H1 (cell line): ENCODE results near the gene FAM53A. TPM values are rescaled to one million over a fixed set of nuclear protein-coding genes. Genes with fewer than 3 reads are reported as not detected.

Experiments used
- CTCF ChIA-PET: fragments of 300-600 bp; sonication (Branson Sonifier 250); formaldehyde crosslinking; loops from one replicate; lab custom pipeline; 2021; ENCODE audit not compliant: partially characterized antibody; lab: Charles Lee
- POLR2A ChIA-PET: fragments of 300-600 bp; sonication (Branson Sonifier 250); formaldehyde crosslinking; loops from one replicate; lab custom pipeline; 2021; ENCODE audit warnings: inconsistent platforms; ENCODE audit not compliant: partially characterized antibody; lab: Charles Lee
- DNase-seq, 2 experiments: peaks; one replicate each; pipeline versions ENCODE4 v3.0.0 to v3.0.0-alpha.2; 2010 to 2022; ENCODE audit warnings: low spot score in 2 of 2, low read depth in 1 of 2, mixed read lengths in 1 of 2
- FAIRE-seq: peaks from 2 replicates; lab custom pipeline; 2011; peaks lifted over from hg19 to GRCh38; lab: Jason Lieb, UNC
- H2AFZ ChIP-seq: 2 replicates; pipeline ENCODE4 v1.8.1; 2012; ENCODE audit warnings: low read length, inconsistent platforms
- H2AK5ac ChIP-seq: 2 replicates; pipeline ENCODE4 v1.6.1; 2013; ENCODE audit warnings: low read depth, low read length
- H2BK120ac ChIP-seq: replicated peaks from 2 replicates; pipeline ENCODE3; 2013; ENCODE audit warnings: low read depth, low read length, inconsistent platforms
- H2BK12ac ChIP-seq: 2 replicates; pipeline ENCODE4 v1.6.1; 2013; ENCODE audit warnings: low read depth, low read length
- H2BK15ac ChIP-seq: 2 replicates; pipeline ENCODE4 v1.6.1; 2013; ENCODE audit warnings: low read length
- H2BK20ac ChIP-seq: 2 replicates; pipeline ENCODE4 v1.6.1; 2013; ENCODE audit warnings: low read length
- H2BK5ac ChIP-seq: 2 replicates; pipeline ENCODE4 v1.6.1; 2013; ENCODE audit warnings: low read depth, low read length
- H3K14ac ChIP-seq: 2 replicates; pipeline ENCODE4 v1.6.1; 2013; ENCODE audit warnings: inconsistent platforms; ENCODE audit not compliant: insufficient read length
- H3K18ac ChIP-seq: 2 replicates; pipeline ENCODE4 v1.6.1; 2013; ENCODE audit warnings: low read length; ENCODE audit errors: extremely low read depth
- H3K23ac ChIP-seq: 2 replicates; pipeline ENCODE4 v1.6.1; 2013; ENCODE audit warnings: inconsistent platforms; ENCODE audit not compliant: insufficient read length
- H3K23me2 ChIP-seq: 2 replicates; pipeline ENCODE4 v1.6.1; 2013; ENCODE audit warnings: low read depth, low read length
- H3K27ac ChIP-seq: 2 replicates; pipeline ENCODE4 v1.6.1; 2011; ENCODE audit warnings: low read depth, low read length, inconsistent platforms
- H3K27me3 ChIP-seq, 4 experiments: replicated peaks in 1 of 4; 1 replicate in 1 of 4; 2 replicates in 3 of 4; pipeline versions ENCODE4 v1.6.1 to v1.8.1; 2011 to 2013; ENCODE audit warnings: low read length in 3 of 4, mild to moderate bottlenecking in 3 of 4, inconsistent platforms in 2 of 4, mixed read lengths in 2 of 4, moderate library complexity in 1 of 4; ENCODE audit not compliant: control insufficient read depth in 3 of 4, insufficient read depth in 3 of 4; ENCODE audit errors: extremely low read depth in 1 of 4
- H3K36me3 ChIP-seq, 4 experiments: 2 replicates each; pipeline versions ENCODE4 v1.6.1 to v1.8.1; 2011 to 2013; ENCODE audit warnings: mild to moderate bottlenecking in 4 of 4, low read length in 3 of 4, moderate library complexity in 2 of 4, control low read depth in 1 of 4, inconsistent platforms in 1 of 4; ENCODE audit not compliant: insufficient read depth in 4 of 4, control insufficient read depth in 2 of 4
- H3K4ac ChIP-seq: replicated peaks from 2 replicates; pipeline ENCODE3; 2013; ENCODE audit warnings: low read length, low read depth, mixed read lengths, inconsistent platforms; ENCODE audit not compliant: insufficient read length
- H3K4me1 ChIP-seq, 4 experiments: replicated peaks in 1 of 4; 1 replicate in 1 of 4; 2 replicates in 3 of 4; pipeline versions ENCODE4 v1.6.1 to v1.8.1; 2011 to 2013; ENCODE audit warnings: low read length in 3 of 4, inconsistent platforms in 2 of 4, mixed read lengths in 1 of 4; ENCODE audit not compliant: insufficient read depth in 4 of 4, control insufficient read depth in 3 of 4
- H3K4me2 ChIP-seq, 2 experiments: 2 replicates each; pipeline versions ENCODE4 v1.6.1 to v1.8.1; 2011 to 2013; ENCODE audit warnings: low read depth in 2 of 2, low read length in 2 of 2, control low read depth in 1 of 2, inconsistent platforms in 1 of 2, mild to moderate bottlenecking in 1 of 2; ENCODE audit not compliant: insufficient read depth in 1 of 2
- H3K4me3 ChIP-seq, 4 experiments: fragments of 200-600, 300-600 bp in 1 of 4; sonication (generic), shearing (Covaris generic), sonication (Bioruptor Twin) in 1 of 4; 2 replicates each; pipeline versions ENCODE4 v1.5.1 to v1.8.1; 2011 to 2016; ENCODE audit warnings: low read length in 4 of 4, low read depth in 3 of 4, control low read depth in 2 of 4, inconsistent platforms in 2 of 4, mild to moderate bottlenecking in 2 of 4, mixed read lengths in 1 of 4, moderate library complexity in 1 of 4; ENCODE audit not compliant: insufficient read depth in 2 of 4; ENCODE audit errors: extremely low read depth in 1 of 4
- H3K56ac ChIP-seq: replicated peaks from 2 replicates; pipeline ENCODE3; 2013; ENCODE audit warnings: low read depth, mild to moderate bottlenecking, mixed read lengths, low read length, inconsistent platforms; ENCODE audit not compliant: insufficient read length
- H3K79me1 ChIP-seq: 2 replicates; pipeline ENCODE4 v1.6.1; 2013; ENCODE audit warnings: low read depth, low read length, control low read depth
- H3K79me2 ChIP-seq, 2 experiments: 2 replicates each; pipeline versions ENCODE4 v1.6.1 to v1.8.1; 2012 to 2013; ENCODE audit warnings: low read length in 2 of 2, mild to moderate bottlenecking in 2 of 2, inconsistent platforms in 1 of 2; ENCODE audit not compliant: insufficient read depth in 2 of 2, control insufficient read depth in 1 of 2
- H3K9ac ChIP-seq, 4 experiments: replicated peaks in 1 of 4; 1 replicate in 1 of 4; 2 replicates in 3 of 4; pipeline versions ENCODE4 v1.6.1 to v1.8.1; 2011 to 2013; ENCODE audit warnings: low read depth in 3 of 4, low read length in 3 of 4, control low read depth in 2 of 4, mild to moderate bottlenecking in 2 of 4, moderate library complexity in 2 of 4, inconsistent platforms in 1 of 4; ENCODE audit errors: extremely low read depth in 1 of 4
- H3K9me3 ChIP-seq, 2 experiments: 2 replicates each; pipeline versions ENCODE4 v1.6.1 to v1.8.1; 2012 to 2013; ENCODE audit warnings: mild to moderate bottlenecking in 2 of 2, moderate library complexity in 2 of 2, control low read depth in 1 of 2, inconsistent platforms in 1 of 2, low read depth in 1 of 2, low read length in 1 of 2, mixed read lengths in 1 of 2; ENCODE audit not compliant: insufficient read depth in 2 of 2
- H4K20me1 ChIP-seq, 2 experiments: replicated peaks in 1 of 2; 2 replicates each; pipeline versions ENCODE3 to v1.8.1; 2011 to 2013; ENCODE audit warnings: inconsistent platforms in 2 of 2, low read length in 2 of 2, mild to moderate bottlenecking in 1 of 2; ENCODE audit not compliant: insufficient read depth in 2 of 2, control insufficient read depth in 1 of 2
- H4K5ac ChIP-seq: 2 replicates; pipeline ENCODE4 v1.6.1; 2013; ENCODE audit warnings: low read length, low read depth, mixed read lengths, inconsistent platforms; ENCODE audit not compliant: insufficient read length
- H4K8ac ChIP-seq: 2 replicates; pipeline ENCODE4 v1.8.0; 2013; ENCODE audit warnings: mild to moderate bottlenecking, moderate library complexity, low read length, inconsistent platforms; ENCODE audit not compliant: insufficient read depth; ENCODE audit errors: extremely low read depth
- H4K91ac ChIP-seq: replicated peaks from 2 replicates; pipeline ENCODE3; 2013; ENCODE audit warnings: low read length, mixed read lengths, inconsistent platforms; ENCODE audit not compliant: insufficient read length
- ASH2L ChIP-seq: fragments of 200-600, 300-600 bp; sonication (generic); IDR thresholded peaks from one replicate; pipeline ENCODE4 v1.7.1; 2017; ENCODE audit warnings: low read length
- ATF3 ChIP-seq: IDR thresholded peaks from 2 replicates; pipeline ENCODE4 v1.6.1; 2011; ENCODE audit warnings: low read depth, mild to moderate bottlenecking, low read length; ENCODE audit not compliant: insufficient read depth
- BACH1 ChIP-seq: IDR thresholded peaks from 2 replicates; pipeline ENCODE4 v1.6.1; 2012; ENCODE audit warnings: low read length, improper control_type of control experiment
- CTBP2 ChIP-seq: IDR thresholded peaks from 2 replicates; pipeline ENCODE4 v1.7.0; 2011; ENCODE audit warnings: borderline replicate concordance, mild to moderate bottlenecking, moderate library complexity, mixed read lengths, low read length; ENCODE audit not compliant: insufficient read depth, insufficient read length
- FOSL1 ChIP-seq: IDR thresholded peaks from 2 replicates; pipeline ENCODE4 v1.6.1; 2011; ENCODE audit warnings: mild to moderate bottlenecking, low read depth, low read length, moderate library complexity; ENCODE audit not compliant: insufficient read depth
- GABPA ChIP-seq: IDR thresholded peaks from 2 replicates; pipeline ENCODE4 v1.6.1; 2011; ENCODE audit warnings: mild to moderate bottlenecking, low read length, moderate library complexity, borderline replicate concordance; ENCODE audit not compliant: insufficient read depth
- GTF2F1 ChIP-seq: IDR thresholded peaks from 2 replicates; pipeline ENCODE4 v1.6.1; 2012; ENCODE audit warnings: low read depth, low read length, improper control_type of control experiment, borderline replicate concordance
- RAD21 ChIP-seq, 2 experiments: IDR thresholded peaks in 1 of 2; conservative IDR thresholded peaks in 1 of 2; 2 replicates each; pipeline ENCODE4 v1.6.1; 2011; ENCODE audit warnings: low read depth in 2 of 2, low read length in 2 of 2, improper control_type of control experiment in 1 of 2, inconsistent platforms in 1 of 2, mild to moderate bottlenecking in 1 of 2, moderate library complexity in 1 of 2
- RXRA ChIP-seq: IDR thresholded peaks from 2 replicates; pipeline ENCODE4 v1.6.1; 2011; ENCODE audit warnings: low read depth, mild to moderate bottlenecking, low read length, moderate library complexity; ENCODE audit not compliant: insufficient read depth
- SAP30 ChIP-seq: fragments of 300-600 bp; sonication (generic); IDR thresholded peaks from 2 replicates; pipeline ENCODE4 v1.7.1; 2012; ENCODE audit warnings: low read length, moderate library complexity, mild to moderate bottlenecking, inconsistent platforms; ENCODE audit not compliant: insufficient read depth, insufficient replicate concordance
- SP1 ChIP-seq: IDR thresholded peaks from 2 replicates; pipeline ENCODE4 v1.6.1; 2011; ENCODE audit warnings: low read depth, low read length
- SP4 ChIP-seq: IDR thresholded peaks from 2 replicates; pipeline ENCODE4 v1.6.1; 2012; ENCODE audit warnings: low read length, inconsistent platforms
- WGBS, 2 experiments: shearing (Covaris generic) in 1 of 2; methylation state at CpG; one replicate each; pipeline versions ENCODE4 v1.1.6 to v1.1.7; 2013 to 2015; ENCODE audit warnings: low lambda C conversion rate in 2 of 2, mixed read lengths in 2 of 2, inconsistent platforms in 1 of 2, low coverage in 1 of 2, missing lambda C conversion rate in 1 of 2; ENCODE audit not compliant: insufficient replicate concordance in 2 of 2, insufficient coverage in 1 of 2, insufficient read length in 1 of 2; ENCODE audit errors: extremely low coverage in 1 of 2, missing lambda C conversion rate in 1 of 2; 5-methylcytosine and 5-hydroxymethylcytosine counted together
- polyA plus RNA-seq, 7 experiments: library from polyadenylated mRNA; depleted of rRNA in 3 of 7; stranded (reverse) in 5 of 7; unstranded in 2 of 7; fragments of >200 nt in 5 of 7; fragments of 200-250 nt in 2 of 7; gene quantifications; 1 replicate in 5 of 7; 2 replicates in 1 of 7; 4 replicates in 1 of 7; pipeline versions ENCODE4 v1.2.1 to v1.2.3, GENCODE V29; 2011 to 2013; ENCODE audit warnings: missing spikeins in 2 of 7, mixed read lengths in 2 of 7
- total RNA-seq: library from RNA; stranded (reverse); fragmentation: NEBNext Ultra II Directional; extraction: Animal tissue kit (Norgen Biotek cat#: 25700); gene quantifications from 2 replicates; pipeline ENCODE4 v1.2.1, GENCODE V29; 2021

Gene FAM53A
- total and polyA plus RNA-seq, 2 of the 8 experiments (the other 6 are each of a cell fraction or from before 2014, with no cell fraction given): 1.9 to 2.0 TPM

- Histone ChIP-seq H3K36me3 (no peaks in the 10 kb centered on the region), H2BK12ac (no peak overlapping the region), H3K27ac (no peak overlapping the region), H3K18ac (no peak overlapping the region), H3K23me2 (no peaks in the 10 kb centered on the region; the same call in 1 of the 2 replicates), H2AK5ac (no peak overlapping the region), H4K20me1 (no peaks in the 10 kb centered on the region), H3K56ac (no peak overlapping the region), H3K23ac (no peak overlapping the region), H2BK20ac (no peak overlapping the region), H4K5ac (no peak overlapping the region), H2AFZ (no peak overlapping the region), H4K8ac (no peak overlapping the region; the same call in none of the 2 replicates), H3K27me3 (no peaks in the 10 kb centered on the region), H3K14ac (no peak overlapping the region), H3K79me1 (no peaks in the 10 kb centered on the region; the same call in 1 of the 2 replicates), H3K9me3 (no peaks in the 10 kb centered on the region; a peak in 1 of 4 replicates), H3K4ac (no peak overlapping the region), H2BK5ac (no peak overlapping the region), H4K91ac (no peak overlapping the region), H3K4me3 (no peak overlapping the region), H3K4me1 (no peaks in the 10 kb centered on the region), H2BK15ac (no peak overlapping the region), H2BK120ac (no peak overlapping the region), H3K79me2 (no peaks in the 10 kb centered on the region), H3K4me2 (no peak overlapping the region), H3K9ac (no peak overlapping the region)
- CTCF ChIA-PET: interaction anchor here (1.0 to 1.4 kb wide), 5 partner anchors 10 to 83 kb away, joined by 3 to 4 read pairs (median 3); no protein-coding TSS in a partner anchor
- 92% methylated on average over 13 of the region's 36 CpGs; no CpG with 5 or more reads in 1 of the 2 experiments for WGBS, 2 experiments
- DNase-seq (no peak), FAIRE-seq (no peak)
- POLR2A ChIA-PET: no interaction called here
- TF ChIP-seq SAP30 (no peak), FOSL1 (no peak), GABPA (no peak), ATF3 (no peak), GTF2F1 (no peak), RAD21 (IDR thresholded peaks at IDR 0.05 in 1 of 2, conservative IDR thresholded peaks at IDR 0.05 in 1 of 2; ENCODE audit: low read depth in 2 of 2, low read length in 2 of 2) (no peak), SP1 (no peak), BACH1 (no peak), SP4 (no peak), CTBP2 (no peak), ASH2L (no peak), RXRA (no peak)
Observed at GRCh38 chr4:1592068-1592708, 91.9 kb downstream of the FAM53A start.
